WTC11 (cell line): Measurements from ENCODE around the gene IPCEF1. TPM values are rescaled to one million over a fixed set of nuclear protein-coding genes. Genes with fewer than 3 reads are reported as not detected.

ENCODE experiments used
- ATAC-seq: fragments of 200-7000 bp; cut with Tn5 transposase; 2 replicates; pipeline ENCODE4 v1.10.0; 2021; ENCODE audit warnings: mild to moderate bottlenecking, moderate library complexity
- CTCF ChIA-PET: fragments of 300-600 bp; sonication (Branson Sonifier 250); formaldehyde crosslinking; loops from one replicate; lab custom pipeline; 2021; ENCODE audit warnings: antibody characterized with exemption; lab: Charles Lee
- POLR2A ChIA-PET: fragments of 350-600 bp; sonication (Branson Sonifier 250); formaldehyde crosslinking; loops from one replicate; lab custom pipeline; 2021; ENCODE audit warnings: antibody characterized with exemption; lab: Charles Lee
- DNase-seq: peaks from one replicate; pipeline ENCODE4 v3.0.0; 2021; ENCODE audit warnings: low spot score
- H3K27ac Mint-ChIP-seq: 2 replicates; pipeline ENCODE4 v1.8.0; 2021; ENCODE audit warnings: mixed read lengths
- H3K27me3 Mint-ChIP-seq: 2 replicates; pipeline ENCODE4 v1.8.0; 2021; ENCODE audit warnings: low read depth, mild to moderate bottlenecking, moderate library complexity, mixed read lengths
- H3K36me3 Mint-ChIP-seq: 2 replicates; pipeline ENCODE4 v1.8.0; 2021; ENCODE audit warnings: mixed read lengths
- H3K4me1 Mint-ChIP-seq: 2 replicates; pipeline ENCODE4 v1.8.0; 2022; ENCODE audit warnings: mixed read lengths
- H3K4me3 Mint-ChIP-seq: 2 replicates; pipeline ENCODE4 v1.8.0; 2021; ENCODE audit warnings: mild to moderate bottlenecking, moderate library complexity, mixed read lengths
- H3K9me3 Mint-ChIP-seq: 2 replicates; pipeline ENCODE4 v1.8.0; 2021; ENCODE audit warnings: mixed read lengths
- ARID4B ChIP-seq: sonication (generic); formaldehyde crosslinking; IDR thresholded peaks from 2 replicates; pipeline ENCODE4 v1.8.0; 2023; ENCODE audit warnings: missing genetic modification reagents, mild to moderate bottlenecking, borderline replicate concordance
- EMX1 ChIP-seq: fragments of 250-450 bp; sonication (Bioruptor Pico); IDR thresholded peaks from 2 replicates; pipeline ENCODE4 v1.8.0; 2021; ENCODE audit warnings: mild to moderate bottlenecking
- HMGXB4 ChIP-seq: sonication (generic); formaldehyde crosslinking; IDR thresholded peaks from 2 replicates; pipeline ENCODE4 v1.8.1; 2023; ENCODE audit warnings: mild to moderate bottlenecking, moderate library complexity, missing genetic modification reagents
- MAX ChIP-seq: sonication (generic); formaldehyde crosslinking; IDR thresholded peaks from 2 replicates; pipeline ENCODE4 v1.8.0; 2022; ENCODE audit warnings: mild to moderate bottlenecking, missing genetic modification reagents
- OVOL2 ChIP-seq: fragments of 250-450 bp; sonication (Bioruptor Pico); IDR thresholded peaks from 2 replicates; pipeline ENCODE4 v1.9.0; 2021; ENCODE audit warnings: mild to moderate bottlenecking, borderline replicate concordance
- RORB ChIP-seq: fragments of 250-450 bp; sonication (Bioruptor Pico); IDR thresholded peaks from 2 replicates; pipeline ENCODE4 v1.9.0; 2021; ENCODE audit warnings: mild to moderate bottlenecking
- SMAD3 ChIP-seq: sonication (generic); formaldehyde crosslinking; IDR thresholded peaks from 2 replicates; pipeline ENCODE4 v1.8.0; 2022; ENCODE audit warnings: missing genetic modification reagents, mild to moderate bottlenecking, borderline replicate concordance
- TCF7 ChIP-seq: sonication (generic); formaldehyde crosslinking; IDR thresholded peaks from 2 replicates; pipeline ENCODE4 v1.8.0; 2022; ENCODE audit warnings: mild to moderate bottlenecking, low read depth, missing genetic modification reagents, moderate library complexity
- ZBTB43 ChIP-seq: sonication (generic); formaldehyde crosslinking; IDR thresholded peaks from 2 replicates; pipeline ENCODE4 v1.8.1; 2023; ENCODE audit warnings: mild to moderate bottlenecking, missing genetic modification reagents
- ZNF416 ChIP-seq: fragments of 250-450 bp; sonication (Bioruptor Pico); IDR thresholded peaks from 2 replicates; pipeline ENCODE4 v1.9.0; 2021; ENCODE audit warnings: mild to moderate bottlenecking, inconsistent platforms
- ZNF423 ChIP-seq: fragments of 250-450 bp; sonication (Bioruptor Pico); IDR thresholded peaks from 2 replicates; pipeline ENCODE4 v2.1.2; 2022; ENCODE audit warnings: mild to moderate bottlenecking, moderate library complexity
- ZSCAN18 ChIP-seq: fragments of 250-450 bp; sonication (Bioruptor Pico); IDR thresholded peaks from 2 replicates; pipeline ENCODE4 v2.1.2; 2022; ENCODE audit warnings: mild to moderate bottlenecking, moderate library complexity
- total RNA-seq: library from RNA; stranded (reverse); gene quantifications from 3 replicates; pipeline ENCODE4 v1.2.3, GENCODE V29; 2021

The IPCEF1 gene
- total RNA-seq, 1 experiment from 2014 or later: 1.3 TPM

- TF ChIP-seq ARID4B (CRISPR knock-in tag): no peak
- TF ChIP-seq MAX: no peak
- TF ChIP-seq ZSCAN18 (CRISPR knock-in tag): no peak
- no peak for TF ChIP-seq HMGXB4 (CRISPR knock-in tag)
These were observed 1.5 kb upstream of the IPCEF1 start (continued) for GRCh38 chr6:154358019-154358545.

GRCh38 chr6:154356113-154356512, 490 bp downstream of the IPCEF1 start:
- peaks cover 5% of the 10 kb centered on the region; the same call in 1 of the 2 replicates for H3K4me1 Mint-ChIP-seq
- ATAC-seq (no peak), DNase-seq (no peak)
- TF ChIP-seq ARID4B (CRISPR knock-in tag) (no peak), OVOL2 (CRISPR knock-in tag) (no peak)
- ChIA-PET CTCF (no interaction called here), POLR2A (interaction anchor here (0.6 to 0.7 kb wide), 2 partner anchors 11 to 109 kb away, joined by 3 to 10 read pairs; no protein-coding TSS in a partner anchor)
- H3K36me3 Mint-ChIP-seq: no peaks in the 10 kb centered on the region
- H3K9me3 Mint-ChIP-seq: peaks cover 14% of the 10 kb centered on the region
- no peak overlapping the region for H3K4me3 Mint-ChIP-seq
- no peak overlapping the region for H3K27ac Mint-ChIP-seq
- no peaks in the 10 kb centered on the region for H3K27me3 Mint-ChIP-seq

- Mint-ChIP-seq H3K9me3 (peaks cover 8% of the 10 kb centered on the region; the same call in 1 of the 2 replicates), H3K36me3 (no peaks in the 10 kb centered on the region), H3K4me1 (no peaks in the 10 kb centered on the region), H3K27ac (no peak overlapping the region), H3K4me3 (no peak overlapping the region), H3K27me3 (no peaks in the 10 kb centered on the region)
- DNase-seq (no peak), ATAC-seq (no peak)
- ChIA-PET POLR2A (no interaction called here), CTCF (no interaction called here)
- TF ChIP-seq OVOL2 (CRISPR knock-in tag) (no peak), ZNF423 (CRISPR knock-in tag) (no peak), ZBTB43 (CRISPR knock-in tag) (no peak), ZNF416 (CRISPR knock-in tag) (no peak), SMAD3 (CRISPR knock-in tag) (no peak), RORB (CRISPR knock-in tag) (no peak), ARID4B (CRISPR knock-in tag) (no peak), TCF7 (CRISPR knock-in tag) (no peak), EMX1 (CRISPR knock-in tag) (no peak)
These were observed 2.3 kb downstream of the IPCEF1 start for GRCh38 chr6:154354265-154354777.
